Brain pericyte (primary cell): ENCODE data around the gene CRY2.

Experiments used
- DNase-seq: peaks from one replicate; pipeline ENCODE4 v3.0.0-alpha.2; 2012; ENCODE audit warnings: low read depth, low spot score

CRY2 gene

DNA sequence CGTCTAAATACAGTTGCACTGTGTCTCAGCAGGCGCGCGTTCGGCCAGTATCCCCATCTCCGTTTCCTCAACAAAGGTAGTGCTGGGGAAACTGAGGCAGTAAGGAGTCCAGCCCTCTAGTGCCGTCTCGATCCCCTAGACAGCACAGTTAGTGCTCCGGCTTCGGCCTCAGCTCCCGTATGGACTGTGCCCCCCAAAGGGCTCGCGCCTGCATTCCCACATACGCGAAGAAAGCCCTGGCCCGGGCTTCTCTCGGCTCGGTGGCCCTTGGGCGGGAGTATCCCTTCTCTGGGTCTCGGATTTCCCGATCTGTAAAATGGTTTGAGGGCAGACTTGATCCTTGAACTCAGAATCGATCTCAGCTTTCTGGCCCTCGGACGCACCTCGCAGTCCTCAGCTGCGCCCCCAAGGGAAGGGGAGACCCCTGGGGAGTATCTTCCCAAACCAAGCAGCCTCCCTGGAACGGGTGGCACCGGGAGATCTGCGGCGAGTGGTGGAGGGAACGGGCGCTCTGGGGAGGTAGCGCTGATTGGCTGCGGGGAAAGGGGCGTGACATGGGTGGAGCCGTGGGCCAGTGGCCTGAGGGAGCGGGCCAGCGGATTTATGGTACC, 71.2 kb downstream of the CRY2 start:
- no peak for DNase-seq

DNA sequence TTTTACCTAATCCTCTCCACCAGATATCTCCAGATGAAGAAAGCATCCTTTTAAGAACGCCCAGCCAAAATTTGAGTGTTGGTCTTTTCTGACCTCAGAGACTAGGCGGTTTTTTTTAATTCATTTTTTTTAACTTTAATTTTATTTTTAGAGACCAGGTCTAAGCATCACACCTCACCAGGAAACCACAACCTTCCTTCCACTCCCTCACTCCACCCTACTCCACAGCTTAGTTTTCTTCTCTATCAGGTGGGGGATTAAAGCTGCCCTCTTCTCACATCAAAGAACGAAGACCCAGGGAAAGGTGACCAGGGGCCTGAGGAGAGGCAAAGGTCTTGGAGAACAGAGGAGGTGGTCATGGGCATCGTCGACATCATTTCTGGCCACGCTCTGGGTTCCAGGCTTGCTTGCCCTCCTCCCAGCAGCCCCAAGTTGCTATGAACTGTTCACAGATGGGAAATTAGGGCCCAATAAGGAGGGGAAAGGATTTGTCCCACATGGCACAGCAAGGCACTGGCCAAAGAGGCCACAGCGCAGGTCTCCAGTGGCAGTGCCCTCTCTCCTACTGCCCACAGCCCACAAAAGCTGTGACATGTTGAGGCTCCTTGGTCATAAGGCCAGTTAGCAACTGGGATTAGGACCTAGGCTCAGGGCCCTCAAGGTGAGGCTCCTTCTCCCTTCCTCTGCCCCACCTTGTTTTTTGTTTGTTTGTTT, 71.8 kb downstream of the CRY2 start:
- DNase-seq, result no peak

DNA sequence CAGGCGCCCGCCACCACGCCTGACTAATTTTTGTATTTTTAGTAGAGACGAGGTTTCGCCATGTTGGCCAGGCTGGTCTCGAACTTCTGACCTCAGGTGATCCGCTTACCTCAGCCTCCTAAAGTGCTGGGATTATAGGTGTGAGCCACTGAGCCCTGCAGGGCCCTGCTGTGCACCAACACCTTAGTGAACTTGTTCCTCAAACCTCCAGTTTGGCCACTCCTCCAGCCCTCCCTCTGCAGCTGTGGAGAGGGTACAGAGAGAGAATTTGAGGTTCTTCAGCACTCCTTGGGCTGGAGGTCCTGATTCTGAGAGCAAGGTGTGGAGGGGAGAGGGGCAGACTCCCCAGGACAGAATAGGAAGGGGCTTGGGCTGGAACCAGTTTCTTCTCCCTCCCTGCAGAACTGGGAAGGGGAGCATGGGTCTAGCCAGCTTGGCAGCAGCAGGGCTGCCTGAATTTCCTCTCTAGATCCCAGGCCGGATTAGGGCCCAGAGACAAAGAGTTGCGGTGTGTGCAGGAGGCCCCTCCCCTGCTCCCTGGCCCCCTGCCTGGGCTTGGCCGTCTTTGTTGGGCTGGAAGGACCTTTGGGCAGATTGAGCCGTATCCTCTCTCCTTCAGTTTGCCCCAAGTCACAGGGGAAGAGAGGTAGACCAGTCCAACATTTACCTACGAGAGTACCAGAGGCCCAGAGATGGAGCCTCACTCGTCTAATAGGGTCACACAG, 72.7 kb downstream of the CRY2 start:
- no peak for DNase-seq

DNA sequence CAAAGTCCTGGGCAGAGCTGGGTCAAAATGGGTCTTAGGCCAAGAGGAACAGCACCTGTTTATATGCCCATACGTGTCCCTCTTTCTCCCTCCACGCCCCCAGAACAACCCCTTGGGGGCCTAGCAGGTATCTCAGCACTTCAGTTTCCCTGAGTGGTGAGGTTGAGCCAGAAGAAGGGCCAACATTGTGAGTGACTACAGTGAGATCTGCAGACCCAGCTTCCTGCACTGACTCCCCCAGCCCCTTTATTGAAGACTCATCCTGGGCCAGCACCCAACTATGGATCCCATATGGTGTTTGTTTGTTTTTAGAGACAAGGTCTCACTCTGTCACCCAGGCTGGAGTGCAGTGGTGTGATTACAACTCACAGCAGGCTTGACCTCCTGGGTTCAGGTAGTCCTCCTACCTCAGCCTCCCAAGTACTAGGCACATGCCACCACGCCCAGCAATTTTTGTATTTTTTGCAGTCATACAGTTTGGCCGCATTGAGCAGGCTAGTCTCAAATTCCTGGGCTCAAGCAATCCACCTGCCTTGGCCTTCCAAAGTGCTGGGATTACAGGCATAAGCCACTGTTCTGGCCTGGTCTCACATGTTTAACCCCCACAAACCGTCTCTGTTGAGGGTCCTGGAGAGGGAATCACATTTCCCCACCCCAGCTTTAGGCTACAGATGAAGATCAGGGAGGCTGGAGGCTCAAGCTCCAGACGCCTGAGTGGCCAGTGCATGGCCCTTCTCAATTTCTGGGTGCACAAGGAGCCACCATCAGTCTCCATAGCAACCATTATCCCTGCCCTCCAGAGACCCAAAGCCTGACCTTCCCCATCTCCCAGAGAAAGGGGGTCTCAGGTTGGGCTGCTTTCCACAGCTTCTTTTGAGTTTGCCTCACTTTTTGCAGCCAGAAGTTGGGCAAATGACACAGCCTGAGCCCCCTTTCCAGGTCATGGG, 73.5 kb downstream of the CRY2 start:
- no peak for DNase-seq

DNA sequence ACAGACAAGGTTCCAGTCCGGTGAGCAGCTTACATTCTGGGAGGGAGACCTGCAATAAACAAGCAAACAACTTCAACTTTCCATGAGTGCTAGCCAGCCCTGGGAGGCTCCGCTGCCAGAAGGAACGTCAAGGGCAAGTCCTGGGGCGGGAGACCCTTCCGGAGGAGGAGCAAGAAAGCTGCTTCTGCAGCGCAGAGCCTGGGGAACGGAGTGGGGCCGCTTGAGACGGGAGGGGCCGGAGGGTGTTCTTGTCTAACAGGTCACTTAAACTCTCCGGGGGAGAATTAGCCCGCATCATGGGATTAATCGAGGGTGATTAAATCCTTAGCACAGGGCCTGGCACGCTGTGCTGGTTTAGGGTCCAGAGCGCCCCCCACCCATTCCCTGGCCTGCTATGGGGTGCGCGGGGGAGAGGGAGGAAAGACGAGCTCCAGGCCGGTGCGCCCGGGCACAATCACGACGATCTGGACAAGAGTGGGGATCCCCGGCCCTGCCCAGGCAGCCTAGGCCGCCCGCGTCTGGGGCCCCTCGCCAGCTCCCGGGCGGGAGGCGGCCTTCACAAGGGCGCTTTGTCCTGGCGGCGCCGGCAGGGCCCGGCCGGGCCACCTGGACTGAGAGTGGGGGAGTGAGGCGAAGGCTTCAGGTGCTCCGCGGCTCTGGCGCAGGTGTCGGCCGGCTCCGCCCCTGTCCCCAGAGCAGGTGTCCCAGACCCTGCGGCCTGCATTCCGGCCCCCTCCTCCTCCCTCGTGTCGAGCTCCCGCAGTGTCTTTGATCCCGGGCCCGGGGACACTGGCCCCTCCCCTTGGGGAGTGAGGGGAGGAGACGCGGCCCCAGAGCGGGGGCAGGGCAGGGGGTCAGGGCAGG, 74.5 kb downstream of the CRY2 start:
- no peak for DNase-seq

DNA sequence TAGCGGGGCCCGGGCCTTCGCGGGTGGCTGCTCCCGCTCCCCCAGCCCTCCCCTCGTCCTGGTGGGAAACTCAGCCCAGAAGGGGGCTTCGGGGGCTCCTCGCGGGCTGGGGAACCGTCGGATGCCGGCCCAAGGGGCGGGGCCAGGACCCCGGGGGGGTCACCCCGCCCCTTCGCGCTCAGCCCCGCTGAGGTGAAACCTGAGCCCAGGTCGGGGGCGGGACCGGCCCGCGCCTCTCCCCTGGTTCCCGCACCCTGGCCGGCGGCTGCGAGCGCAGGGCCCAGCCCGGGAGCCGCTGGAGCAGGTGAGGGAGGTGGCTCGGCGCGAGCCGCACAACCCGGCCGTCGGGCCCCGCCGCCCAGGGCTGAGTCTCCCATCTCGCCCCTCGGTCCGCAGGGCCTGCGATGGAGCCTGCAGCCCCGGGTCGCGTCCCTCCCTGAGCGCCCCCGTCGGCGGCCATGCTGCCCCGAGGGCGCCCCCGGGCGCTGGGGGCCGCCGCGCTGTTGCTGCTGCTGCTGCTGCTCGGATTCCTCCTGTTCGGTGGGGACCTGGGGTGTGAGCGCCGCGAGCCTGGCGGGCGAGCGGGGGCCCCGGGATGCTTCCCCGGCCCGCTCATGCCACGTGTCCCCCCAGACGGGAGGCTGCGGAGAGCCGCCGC, 75.3 kb downstream of the CRY2 start, which contains the start of gene LARGE2:
Gene LARGE2 (plus strand): TSS at position 232 of the 658 bp plus-strand sequence. CDS start 227 bp downstream, at position 459.
- no peak for DNase-seq

DNA sequence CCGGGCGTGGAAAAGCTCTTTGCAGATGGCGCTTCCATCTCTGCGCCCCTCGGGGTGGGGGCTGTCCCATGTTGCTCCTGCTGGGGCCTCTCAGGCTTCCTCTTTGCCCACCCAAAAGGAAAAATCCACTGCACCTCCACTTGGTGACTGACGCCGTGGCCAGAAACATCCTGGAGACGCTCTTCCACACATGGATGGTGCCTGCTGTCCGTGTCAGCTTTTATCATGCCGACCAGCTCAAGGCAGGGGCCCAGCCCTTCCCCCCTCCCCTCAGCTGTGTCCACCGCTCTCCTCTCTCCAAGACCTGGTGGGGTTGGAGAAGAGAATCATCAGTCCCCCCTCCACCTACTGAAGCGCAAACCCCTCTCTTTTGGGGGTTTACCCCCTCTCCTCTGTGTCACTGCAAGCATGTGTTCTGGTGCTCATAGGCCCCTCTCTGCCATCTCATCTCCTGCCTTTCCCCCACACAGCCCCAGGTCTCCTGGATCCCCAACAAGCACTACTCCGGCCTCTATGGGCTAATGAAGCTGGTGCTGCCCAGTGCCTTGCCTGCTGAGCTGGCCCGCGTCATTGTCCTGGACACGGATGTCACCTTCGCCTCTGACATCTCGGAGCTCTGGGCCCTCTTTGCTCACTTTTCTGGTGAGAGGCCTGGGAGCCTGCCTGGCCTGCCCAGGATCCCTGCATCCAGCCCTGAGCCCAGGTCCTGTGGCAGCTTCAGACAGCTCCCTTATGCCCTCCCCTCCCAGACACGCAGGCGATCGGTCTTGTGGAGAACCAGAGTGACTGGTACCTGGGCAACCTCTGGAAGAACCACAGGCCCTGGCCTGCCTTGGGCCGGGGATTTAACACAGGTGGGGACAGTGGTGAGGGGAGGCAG, 77.0 kb downstream of the CRY2 start:
- DNase-seq, result no peak

DNA sequence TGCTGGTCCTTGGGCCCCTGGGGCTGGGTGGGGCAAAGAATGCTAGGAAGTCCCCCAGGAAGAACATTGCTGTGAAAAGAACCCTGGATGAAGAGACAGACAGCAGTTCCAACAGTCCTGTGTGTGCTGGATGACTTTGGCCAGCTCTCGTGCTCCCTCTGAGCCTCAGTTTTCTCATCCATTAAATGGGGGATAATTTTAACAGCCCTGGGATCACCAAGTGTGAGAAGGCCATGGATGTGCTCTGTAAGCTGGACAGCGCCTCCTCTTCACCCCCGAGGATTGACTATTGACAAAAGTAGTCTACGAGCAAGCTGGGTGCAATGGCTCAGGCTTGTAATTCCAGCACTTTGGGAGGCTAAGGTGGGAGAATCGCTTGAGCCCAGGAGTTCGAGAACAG, 77.7 kb downstream of the CRY2 start:
- no peak for DNase-seq

DNA sequence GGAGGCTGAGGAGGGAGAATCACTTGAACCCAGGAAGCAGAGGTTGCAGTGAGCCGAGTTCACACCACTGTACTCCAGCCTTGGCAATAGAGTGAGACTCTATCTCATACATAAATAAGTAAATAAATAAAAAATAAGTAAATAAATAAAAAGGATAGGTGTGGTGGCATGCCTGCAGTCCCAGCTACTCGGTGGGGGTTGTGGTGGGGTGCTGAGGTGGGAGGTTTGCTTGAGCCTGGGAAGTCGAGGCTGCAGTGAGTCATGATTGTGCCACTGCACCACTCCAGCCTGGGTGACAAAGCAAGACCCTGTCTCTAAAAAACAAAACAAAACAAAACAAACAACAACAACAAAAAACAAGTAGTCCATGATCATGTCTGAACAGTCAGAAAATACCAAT, 78.3 kb downstream of the CRY2 start:
- DNase-seq, result no peak

DNA sequence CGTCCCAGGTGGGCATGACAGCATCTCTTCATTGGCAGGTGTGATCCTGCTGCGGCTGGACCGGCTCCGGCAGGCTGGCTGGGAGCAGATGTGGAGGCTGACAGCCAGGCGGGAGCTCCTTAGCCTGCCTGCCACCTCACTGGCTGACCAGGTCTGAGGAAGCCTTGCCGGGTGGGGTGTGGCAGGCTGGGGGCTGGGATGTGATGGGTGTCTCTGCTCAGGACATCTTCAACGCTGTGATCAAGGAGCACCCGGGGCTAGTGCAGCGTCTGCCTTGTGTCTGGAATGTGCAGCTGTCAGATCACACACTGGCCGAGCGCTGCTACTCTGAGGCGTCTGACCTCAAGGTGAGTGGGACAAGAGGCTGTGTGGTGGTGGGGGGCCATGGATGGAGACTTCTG, 78.7 kb downstream of the CRY2 start:
- DNase-seq, result no peak

DNA sequence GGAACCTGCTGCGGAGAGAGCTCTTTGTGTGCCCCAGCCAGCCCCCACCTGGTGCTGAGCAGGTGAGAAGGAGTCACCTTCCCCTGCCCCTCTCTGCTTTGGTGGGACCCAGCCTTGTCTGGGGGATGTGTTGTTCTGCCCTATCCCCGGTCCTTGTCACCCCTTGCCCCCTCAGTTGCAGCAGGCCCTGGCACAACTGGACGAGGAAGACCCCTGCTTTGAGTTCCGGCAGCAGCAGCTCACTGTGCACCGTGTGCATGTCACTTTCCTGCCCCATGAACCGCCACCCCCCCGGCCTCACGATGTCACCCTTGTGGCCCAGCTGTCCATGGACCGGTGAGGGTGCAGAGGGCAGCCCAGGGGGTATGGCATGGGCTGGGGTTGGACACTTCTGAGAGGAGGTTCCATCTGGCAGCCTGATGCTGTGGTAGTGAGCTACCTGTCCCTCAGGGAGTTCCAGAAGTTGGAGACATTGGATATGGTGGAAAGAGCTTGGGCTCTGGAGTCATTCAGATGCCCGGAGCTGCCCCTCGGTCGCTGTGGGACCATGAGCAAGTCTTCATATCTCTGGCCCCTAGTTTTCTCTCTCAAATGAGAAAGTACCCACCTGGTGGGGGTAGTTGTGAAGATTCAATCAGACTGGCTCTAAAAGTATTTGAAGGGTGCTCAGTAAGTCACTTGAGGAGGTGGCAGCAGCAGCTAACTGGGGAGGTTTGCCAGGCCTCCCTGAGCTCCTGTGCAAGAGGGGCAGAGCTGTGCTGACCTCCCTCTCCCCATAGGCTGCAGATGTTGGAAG, 79.5 kb downstream of the CRY2 start:
- DNase-seq, result no peak

DNA sequence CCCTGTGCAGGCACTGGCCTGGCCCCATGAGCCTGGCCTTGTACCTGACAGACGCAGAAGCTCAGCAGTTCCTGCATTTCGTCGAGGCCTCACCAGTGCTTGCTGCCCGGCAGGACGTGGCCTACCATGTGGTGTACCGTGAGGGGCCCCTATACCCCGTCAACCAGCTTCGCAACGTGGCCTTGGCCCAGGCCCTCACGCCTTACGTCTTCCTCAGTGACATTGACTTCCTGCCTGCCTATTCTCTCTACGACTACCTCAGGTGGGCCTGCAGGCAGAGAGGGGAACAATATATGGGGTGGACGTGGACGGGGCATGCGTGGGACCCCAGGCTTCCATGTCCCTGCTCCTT, 80.0 kb downstream of the CRY2 start:
- DNase-seq, result no peak

DNA sequence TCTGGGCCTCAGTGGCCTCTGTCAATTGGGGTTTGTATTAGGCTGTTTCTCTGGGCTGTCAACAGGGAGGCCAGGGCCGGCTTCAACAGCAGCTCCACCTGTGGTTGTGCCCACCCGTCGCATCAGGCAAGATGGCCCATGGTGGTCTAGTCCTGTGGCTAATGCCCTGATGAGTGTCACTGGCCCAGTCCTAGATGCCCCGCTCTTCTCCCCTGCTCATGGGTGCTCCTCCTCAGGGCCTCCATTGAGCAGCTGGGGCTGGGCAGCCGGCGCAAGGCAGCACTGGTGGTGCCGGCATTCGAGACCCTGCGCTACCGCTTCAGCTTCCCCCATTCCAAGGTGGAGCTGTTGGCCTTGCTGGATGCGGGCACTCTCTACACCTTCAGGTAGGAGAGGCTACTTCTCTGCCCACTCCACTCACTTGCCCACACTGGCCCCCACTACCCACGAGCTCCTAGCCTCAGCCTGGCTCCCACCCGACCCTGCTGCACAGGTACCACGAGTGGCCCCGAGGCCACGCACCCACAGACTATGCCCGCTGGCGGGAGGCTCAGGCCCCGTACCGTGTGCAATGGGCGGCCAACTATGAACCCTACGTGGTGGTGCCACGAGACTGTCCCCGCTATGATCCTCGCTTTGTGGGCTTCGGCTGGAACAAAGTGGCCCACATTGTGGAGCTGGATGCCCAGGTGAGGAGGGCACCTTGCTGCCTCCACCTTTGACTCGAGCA, 80.6 kb downstream of the CRY2 start:
- no peak for DNase-seq

DNA sequence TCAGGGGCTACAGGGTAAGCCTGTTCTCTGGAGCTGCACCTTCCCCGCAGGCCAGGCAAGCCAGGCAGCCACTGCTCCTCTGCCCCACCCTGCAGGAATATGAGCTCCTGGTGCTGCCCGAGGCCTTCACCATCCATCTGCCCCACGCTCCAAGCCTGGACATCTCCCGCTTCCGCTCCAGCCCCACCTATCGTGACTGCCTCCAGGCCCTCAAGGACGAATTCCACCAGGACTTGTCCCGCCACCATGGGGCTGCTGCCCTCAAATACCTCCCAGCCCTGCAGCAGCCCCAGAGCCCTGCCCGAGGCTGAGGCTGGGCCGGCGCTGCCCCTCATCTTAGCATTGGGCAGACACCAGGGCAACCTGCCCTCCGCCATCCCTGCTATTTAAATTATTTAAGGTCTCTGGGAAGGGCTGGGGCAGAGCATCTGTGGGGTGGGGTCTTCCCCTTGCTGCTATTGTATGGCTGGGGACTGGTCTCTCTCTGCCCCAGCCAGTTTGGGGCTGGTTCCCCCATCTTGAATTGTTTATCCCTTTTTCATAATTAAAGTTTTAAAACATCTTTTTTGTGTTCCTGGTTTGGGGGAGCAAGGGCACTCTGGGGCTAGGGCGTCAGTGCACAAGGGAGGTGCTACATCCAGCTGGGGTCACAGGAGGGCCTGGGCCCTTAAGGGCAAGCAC, 81.4 kb downstream of the CRY2 start:
- DNase-seq, result no peak

DNA sequence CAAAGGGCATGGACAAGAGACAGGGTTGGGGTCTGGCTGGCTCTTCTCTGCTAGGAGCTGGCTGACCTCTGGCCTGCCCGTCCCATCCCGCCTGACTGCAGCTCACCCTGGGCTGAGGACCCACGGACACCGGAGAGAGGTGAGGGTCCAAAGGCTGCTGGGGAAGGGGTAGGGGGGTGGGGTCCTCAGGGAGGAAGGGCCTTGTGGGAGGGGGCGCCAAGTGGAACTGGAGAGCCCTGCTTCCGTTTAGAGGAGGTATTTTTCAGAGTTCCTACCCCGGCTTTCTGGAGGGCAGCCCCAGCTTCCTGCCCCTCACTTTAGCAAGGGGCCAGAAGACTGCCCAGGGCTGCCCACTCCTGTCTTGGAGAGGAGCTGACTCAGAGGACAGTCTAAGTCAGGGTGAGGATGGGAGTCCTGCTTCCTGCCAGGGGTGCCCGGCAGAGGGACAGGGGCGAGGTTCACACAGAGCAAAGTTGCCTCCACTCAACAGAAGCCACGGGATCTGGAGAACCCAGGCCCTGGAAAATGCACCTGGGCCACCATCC, 82.3 kb downstream of the CRY2 start:
- DNase-seq, result no peak

DNA sequence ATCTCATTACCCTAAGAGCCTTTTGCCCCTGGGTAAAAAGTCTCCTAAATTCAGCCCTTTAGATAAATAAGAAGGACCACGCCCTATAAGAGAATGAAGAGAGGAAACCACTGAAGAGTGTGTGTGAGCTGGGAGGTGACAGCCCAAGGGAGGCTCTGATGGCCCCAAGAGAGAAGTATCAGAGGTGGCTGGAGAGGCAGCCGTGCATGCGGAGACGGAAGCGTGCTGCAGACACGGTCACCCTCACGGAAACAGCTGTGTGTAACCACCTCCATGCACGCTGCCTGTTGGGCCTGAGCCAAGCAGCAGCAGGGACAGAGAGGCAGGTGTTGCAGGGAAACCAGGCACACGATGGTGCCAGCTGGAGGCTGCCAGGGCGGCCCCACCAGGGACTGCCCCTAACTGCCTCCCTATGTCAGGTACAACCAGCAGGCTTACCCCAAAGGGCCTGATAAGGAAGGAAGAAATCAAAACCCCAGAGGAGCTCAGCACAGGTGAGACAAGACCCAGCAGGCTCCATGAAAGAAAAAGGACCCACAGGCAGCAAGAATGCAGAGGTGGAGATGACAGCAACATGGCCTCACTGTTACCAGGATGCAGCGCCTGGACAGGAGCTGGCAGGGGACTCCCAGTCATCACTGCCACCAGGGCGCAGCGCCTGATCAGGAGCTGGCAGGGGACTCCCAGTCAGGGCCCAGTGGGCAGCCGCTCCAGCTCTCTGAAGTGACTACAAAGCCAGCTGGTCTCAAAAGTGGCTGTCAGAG, 82.9 kb downstream of the CRY2 start:
- DNase-seq, result no peak
